Dermis microvascular lymphatic vessel endothelial cell (primary cell): Measurements from ENCODE around the gene TECTB. TPM values are rescaled to one million over a fixed set of nuclear protein-coding genes. Genes with fewer than 3 reads are reported as not detected.
"Not testable (repeated sequence)": the region's sequence is repeated elsewhere in the genome, so short reads cannot be mapped to it uniquely, and the experiment has no call there.

Experiments
- DNase-seq, 2 donors: peaks; one replicate each; pipeline versions ENCODE4 v3.0.0 to v3.0.0-alpha.2; 2010; ENCODE audit warnings: low read depth in 2 of 2
- total RNA-seq: library from RNA; depleted of rRNA; stranded (reverse); fragments of >200 nt; gene quantifications from 2 replicates; pipeline ENCODE4 v1.2.1, GENCODE V29; 2014

The TECTB gene
- total RNA-seq, result not detected in 2 replicates

DNA sequence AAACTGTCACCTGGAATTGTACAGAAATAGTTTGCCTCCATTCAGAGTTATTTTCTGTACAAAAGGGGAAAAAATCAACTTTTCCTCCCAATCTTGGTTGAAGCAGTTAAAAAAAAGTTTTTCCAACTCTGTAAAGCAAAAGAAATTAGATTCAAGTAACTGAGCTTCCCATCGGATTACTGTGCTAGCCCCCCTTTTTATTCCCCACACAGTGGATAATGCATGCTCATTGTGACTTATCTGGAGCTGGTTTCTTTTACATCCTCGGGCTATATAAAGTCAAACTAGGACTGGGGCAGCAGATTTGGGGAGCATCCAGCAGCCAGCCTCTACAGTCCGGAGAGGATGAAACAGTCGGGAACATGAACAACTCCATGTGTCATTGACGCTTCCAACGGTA lies at the start of gene TECTB:
TSS of gene TECTB (plus strand) at position 301 of the 400 bp plus-strand sequence. CDS start 335 bp downstream, outside the sequence.
- DNase-seq, result no peak

DNA sequence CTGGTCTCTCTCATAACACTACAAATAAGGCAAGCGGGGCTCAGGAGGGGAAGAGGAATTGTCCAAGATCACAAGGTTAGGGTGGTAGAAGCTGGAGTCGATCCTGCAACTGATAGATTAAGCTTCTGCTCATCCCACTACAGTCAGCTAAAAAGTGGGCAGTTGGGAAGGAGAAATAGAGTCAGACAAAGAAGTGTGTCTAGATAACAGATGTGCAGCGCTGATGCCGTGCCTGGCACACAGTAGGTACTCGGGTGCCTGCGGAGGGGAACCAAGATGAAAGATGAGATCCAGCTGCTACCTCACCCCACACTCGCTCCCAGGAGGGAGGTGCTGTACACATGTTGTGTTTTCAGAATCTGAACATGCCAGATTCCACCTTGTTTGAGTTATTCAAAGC lies 48.1 kb upstream of the TECTB start:
- no peak for DNase-seq

DNA sequence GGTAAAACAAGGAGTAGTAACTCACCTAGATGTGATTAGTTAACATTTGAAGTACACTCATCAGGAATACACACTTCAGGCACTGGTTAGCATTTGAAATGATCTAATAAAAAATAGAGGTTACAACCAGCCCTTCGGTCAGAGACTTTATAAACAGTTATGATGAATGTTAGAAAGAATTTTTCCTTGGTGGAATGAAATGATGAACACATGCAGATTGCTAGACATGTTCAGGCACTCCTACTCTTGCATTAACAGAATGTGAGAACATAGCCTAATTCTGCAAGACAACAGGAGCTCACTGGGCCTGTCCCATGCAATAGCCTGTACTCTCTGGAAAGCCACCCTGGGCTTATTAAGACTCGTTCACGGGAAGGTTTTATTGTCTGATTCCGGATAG lies 47.3 kb upstream of the TECTB start:
- DNase-seq, result no peak

- DNase-seq, result no peak
These were observed 46.7 kb upstream of the TECTB start for GRCh38 chr10:112236486-112236885.

DNA sequence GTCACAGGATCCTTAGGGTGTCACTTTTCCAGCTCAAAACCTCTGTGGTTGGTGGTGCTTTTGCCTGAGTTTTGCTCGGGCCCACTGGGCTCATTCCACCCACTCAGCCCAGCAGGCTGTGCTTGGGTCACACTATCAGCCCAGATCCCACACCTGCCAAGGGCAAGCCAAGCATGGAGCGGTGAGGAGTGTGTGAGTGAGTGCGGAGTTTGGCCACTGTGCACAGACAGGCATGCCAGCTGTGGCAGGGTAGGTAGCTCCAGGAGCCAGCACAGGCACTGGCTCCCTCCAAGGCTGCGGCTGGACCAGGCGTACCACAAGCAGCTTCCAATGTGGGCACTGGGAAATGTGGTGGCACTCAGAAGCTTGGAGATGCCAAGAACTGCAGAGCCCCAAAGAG lies 43.9 kb upstream of the TECTB start:
- DNase-seq, result no peak

DNA sequence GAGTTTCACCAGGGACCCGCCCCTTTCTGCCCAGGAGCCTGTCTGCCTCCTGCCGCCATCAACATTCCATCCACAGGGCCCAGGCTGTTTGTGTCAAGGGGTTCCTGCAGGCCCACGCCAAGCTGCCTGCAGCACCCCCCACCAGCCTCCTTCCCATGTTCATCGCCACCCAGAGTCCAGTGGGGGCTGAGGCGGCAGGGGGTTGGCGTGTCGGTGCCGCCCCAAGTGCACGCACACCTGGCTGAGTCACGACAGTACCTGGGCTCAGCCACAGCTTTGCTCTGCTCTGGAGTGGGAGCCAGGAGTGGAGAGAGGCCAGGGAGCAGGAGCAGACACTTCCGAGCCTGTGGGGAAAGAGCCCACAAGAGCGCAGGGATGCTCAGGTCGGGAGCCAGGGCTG lies 42.8 kb upstream of the TECTB start:
- DNase-seq, result no peak

DNA sequence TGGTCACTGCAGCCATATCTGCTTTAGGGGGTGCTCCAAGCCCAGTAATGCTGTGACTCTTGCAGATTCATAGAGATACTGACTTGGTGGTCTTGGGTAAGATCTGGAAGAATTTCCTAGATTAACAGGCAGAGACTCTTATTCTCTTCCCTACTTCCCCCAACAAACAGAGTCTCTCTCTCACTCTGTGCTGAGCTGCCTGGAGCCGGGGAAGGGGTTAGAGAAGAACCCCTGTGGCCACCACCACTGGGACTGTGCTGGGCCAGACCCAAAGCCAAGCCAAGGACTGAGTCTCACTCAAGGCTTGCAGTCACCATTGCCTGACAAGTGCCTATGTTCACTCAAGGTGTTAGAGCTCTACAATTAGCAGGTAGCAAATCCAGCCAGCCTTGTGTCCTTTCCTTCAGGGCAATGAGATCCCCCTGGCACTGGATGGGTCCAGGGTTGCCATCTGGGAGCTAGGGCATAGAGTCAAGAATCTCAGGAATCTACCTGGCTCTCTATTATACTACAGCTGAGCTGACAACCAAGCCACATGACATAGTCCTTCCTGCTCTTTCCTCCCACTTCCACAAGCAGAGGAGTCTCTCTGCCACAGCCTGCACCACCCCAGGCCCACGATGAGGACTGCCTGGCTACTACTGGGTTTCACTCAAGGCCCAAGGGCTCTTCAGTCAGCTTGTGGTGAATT lies 41.4 kb upstream of the TECTB start:
- DNase-seq, result no peak

DNA sequence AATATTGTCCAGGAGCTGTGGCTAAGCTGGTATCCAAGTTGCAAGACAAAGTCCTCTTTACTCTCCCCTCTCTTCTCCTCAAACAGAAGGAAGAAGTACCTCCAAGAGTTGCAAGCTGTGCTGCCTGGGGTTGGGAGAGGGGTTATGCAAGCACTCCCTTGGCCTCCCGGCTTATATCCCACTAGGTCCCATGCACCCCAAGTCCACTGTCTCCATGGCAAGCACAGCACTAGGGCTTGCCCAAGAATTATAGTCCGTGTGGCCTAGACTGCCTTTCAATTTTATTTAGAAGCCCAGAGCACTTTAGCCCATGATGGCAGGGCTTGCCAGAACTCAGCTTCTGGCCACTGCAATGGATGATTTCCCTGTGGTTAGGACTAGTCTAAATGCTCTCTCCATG lies 40.4 kb upstream of the TECTB start:
- no peak for DNase-seq

GRCh38 chr10:112243713-112244112 lies 39.5 kb upstream of the TECTB start:
- no peak for DNase-seq

GRCh38 chr10:112244197-112244596 lies 39.0 kb upstream of the TECTB start:
- no peak for DNase-seq

DNA sequence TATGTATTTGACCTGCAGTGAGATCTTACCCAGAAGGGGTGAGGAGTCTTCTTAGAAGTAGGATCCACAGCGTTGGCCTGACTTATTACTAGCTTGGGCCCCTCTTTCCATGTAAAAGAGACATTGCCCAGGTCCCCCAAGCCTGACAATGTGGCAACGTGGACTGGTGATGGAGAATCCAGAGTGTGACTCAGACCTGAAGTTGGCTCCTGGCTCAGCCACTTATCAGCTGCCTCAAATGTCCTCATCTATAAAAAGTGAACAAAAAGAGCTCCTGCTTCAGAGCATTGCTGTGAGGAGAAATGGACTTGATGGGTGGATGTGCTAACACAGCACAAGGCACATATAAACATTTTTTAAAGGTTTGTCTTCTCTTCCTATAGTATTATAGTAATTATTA lies 35.4 kb upstream of the TECTB start:
- DNase-seq, result no peak

GRCh38 chr10:112248584-112249295 lies 34.5 kb upstream of the TECTB start:
- DNase-seq, result no peak

GRCh38 chr10:112249722-112250121 lies 33.5 kb upstream of the TECTB start:
- no peak for DNase-seq

- DNase-seq, result no peak
These were observed 32.6 kb upstream of the TECTB start for GRCh38 chr10:112250555-112250954.

GRCh38 chr10:112251238-112251637 lies 32.0 kb upstream of the TECTB start:
- not testable (repeated sequence) for DNase-seq

- DNase-seq, result no peak
These were observed 24.8 kb upstream of the TECTB start for GRCh38 chr10:112258407-112258806.

DNA sequence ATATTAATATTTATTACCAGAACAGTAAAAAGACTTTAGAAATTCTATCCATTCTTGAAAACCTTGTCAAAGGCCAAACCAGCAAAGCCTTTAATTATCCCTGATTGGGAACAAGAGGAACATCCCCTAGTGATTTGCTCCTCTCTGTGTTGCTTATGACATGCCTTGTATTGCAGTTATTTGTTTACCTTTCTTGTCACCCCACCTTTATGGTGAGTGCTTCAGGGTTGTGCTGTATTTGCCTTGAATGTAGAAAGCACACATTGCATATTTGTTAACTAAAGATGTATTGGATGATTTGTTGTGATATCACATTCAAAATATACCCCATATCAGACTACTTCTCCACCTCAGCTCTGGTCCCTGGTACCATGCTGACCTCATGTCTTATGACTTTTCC lies 23.5 kb upstream of the TECTB start:
- no peak for DNase-seq

GRCh38 chr10:112260831-112261230 lies 22.4 kb upstream of the TECTB start:
- no peak for DNase-seq

DNA sequence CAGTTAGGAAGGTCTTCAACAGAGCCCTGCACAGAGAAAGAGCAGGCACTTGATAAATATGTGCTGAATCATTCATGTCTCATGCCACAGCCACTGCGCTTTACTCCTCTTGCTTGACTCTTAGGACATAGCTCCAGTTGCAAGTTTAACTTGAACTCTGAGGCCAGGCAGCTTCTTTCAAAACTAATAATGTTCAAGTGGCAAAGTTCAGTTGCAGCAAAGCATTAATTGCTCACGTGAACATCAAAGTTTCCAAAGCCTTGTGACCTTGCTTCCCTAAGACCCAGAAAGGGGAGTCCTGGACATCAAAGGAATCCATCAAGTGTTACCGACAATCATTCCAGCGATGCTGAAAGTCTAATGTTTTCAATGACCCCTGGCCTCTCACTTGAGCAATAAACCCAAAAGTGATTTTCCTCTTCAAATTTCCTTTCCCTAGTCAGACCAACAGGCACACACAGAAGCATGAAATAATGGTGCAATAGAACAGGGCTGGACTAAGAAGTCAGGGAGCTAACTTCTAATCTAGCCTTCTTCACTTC lies 21.8 kb upstream of the TECTB start:
- DNase-seq, result no peak

- DNase-seq, result no peak
These were observed 20.7 kb upstream of the TECTB start for GRCh38 chr10:112262546-112262945.

GRCh38 chr10:112265745-112266144 lies 17.5 kb upstream of the TECTB start:
- no peak for DNase-seq

DNA sequence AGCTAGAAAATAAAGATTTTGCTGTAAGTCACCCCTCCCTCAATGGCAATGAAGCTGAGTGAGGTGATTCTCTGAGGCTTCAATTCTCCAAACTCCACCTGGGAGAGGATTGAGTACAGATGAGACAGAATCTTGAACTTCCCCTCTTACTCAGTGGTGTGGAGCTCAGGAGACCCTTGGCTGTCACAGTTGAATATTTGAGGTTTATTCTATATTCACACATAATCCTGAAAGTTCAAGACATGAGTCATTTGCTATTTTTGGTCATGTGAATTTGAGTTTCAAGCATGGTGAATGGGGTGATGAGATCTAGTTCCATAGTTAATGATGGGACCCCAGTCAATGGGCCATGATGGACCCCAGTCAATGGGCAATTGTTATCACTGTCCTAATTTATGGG lies 13.9 kb upstream of the TECTB start:
- DNase-seq, result no peak

DNA sequence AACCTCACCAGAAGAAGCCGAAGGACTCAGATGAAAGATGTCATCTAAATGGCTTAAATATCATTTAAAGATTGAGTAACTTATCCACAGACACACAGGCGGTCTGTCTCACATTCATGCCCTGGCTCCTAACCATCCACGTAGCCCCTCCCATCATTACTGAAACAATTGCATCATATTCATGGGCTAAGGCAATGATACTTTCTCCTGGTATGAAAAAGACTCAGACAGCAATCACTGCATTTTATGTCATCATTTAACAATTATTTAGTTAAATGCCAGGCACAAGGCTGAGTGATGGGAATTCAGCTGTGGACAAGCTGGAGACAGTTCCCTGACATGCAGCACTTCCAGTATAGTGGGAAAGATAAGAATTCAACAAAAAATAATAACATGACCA lies 11.2 kb upstream of the TECTB start:
- no peak for DNase-seq
